Small intestine (tissue), 7 donors: Measurements from ENCODE around the gene SORBS1. TPM values are rescaled to one million over a fixed set of nuclear protein-coding genes. Genes with fewer than 3 reads are reported as not detected.

ENCODE experiments used
- DNase-seq, 2 donors: peaks; one replicate each; pipeline versions ENCODE4 v3.0.0 to v3.0.0-alpha.2; 2013
- FAIRE-seq: peaks from 2 replicates; lab custom pipeline; 2012; peaks lifted over from hg19 to GRCh38; lab: Jason Lieb, UNC
- H3K27ac ChIP-seq, 3 donors: one replicate each; pipeline ENCODE4 v1.5.1; 2013; ENCODE audit warnings: low read length in 2 of 3, mild to moderate bottlenecking in 2 of 3, control low read depth in 1 of 3, inconsistent platforms in 1 of 3, low read depth in 1 of 3, moderate library complexity in 1 of 3
- H3K27me3 ChIP-seq, 3 donors: one replicate each; pipeline ENCODE4 v1.6.1; 2013; ENCODE audit warnings: low read length in 3 of 3, inconsistent platforms in 1 of 3; ENCODE audit not compliant: control insufficient read depth in 3 of 3, insufficient read depth in 3 of 3
- H3K36me3 ChIP-seq, 3 donors: one replicate each; pipeline ENCODE4 v1.6.1; 2013; ENCODE audit warnings: low read length in 3 of 3, inconsistent platforms in 1 of 3, low read depth in 1 of 3, mild to moderate bottlenecking in 1 of 3, moderate library complexity in 1 of 3; ENCODE audit not compliant: control insufficient read depth in 3 of 3, insufficient read depth in 2 of 3
- H3K4me1 ChIP-seq, 3 donors: one replicate each; pipeline ENCODE4 v1.6.1; 2013; ENCODE audit warnings: low read length in 2 of 3, inconsistent platforms in 1 of 3, low read depth in 1 of 3, mild to moderate bottlenecking in 1 of 3, moderate library complexity in 1 of 3; ENCODE audit not compliant: control insufficient read depth in 3 of 3, insufficient read depth in 2 of 3
- H3K4me3 ChIP-seq, 3 donors: one replicate each; pipeline ENCODE4 v1.5.1; 2013; ENCODE audit warnings: low read length in 3 of 3, control low read depth in 1 of 3, inconsistent platforms in 1 of 3, low read depth in 1 of 3, mild to moderate bottlenecking in 1 of 3, moderate library complexity in 1 of 3
- H3K9me3 ChIP-seq, 2 donors: one replicate each; pipeline ENCODE4 v1.6.1; 2013; ENCODE audit warnings: low read depth in 1 of 2, low read length in 1 of 2; ENCODE audit not compliant: control insufficient read depth in 2 of 2, insufficient read depth in 1 of 2
- WGBS, 3 donors: extraction: QIAGEN DNeasy Blood & Tissue Kit; methylation state at CpG; one replicate each; pipeline ENCODE4 v1.1.7; 2013; 5-methylcytosine and 5-hydroxymethylcytosine counted together
- polyA plus RNA-seq, 4 donors: library from polyadenylated mRNA; stranded (reverse) in 3 of 4; unstranded in 1 of 4; fragments of 200-250 nt in 3 of 4; fragments of 120-200 nt in 1 of 4; gene quantifications; one replicate each; pipeline versions ENCODE4 v1.2.1 to v1.2.3, GENCODE V29; 2013
- donor health status: healthy with polysubstance abuse.
- donor health status: control.
- donor health status: control.
- donor health status: Bipolar disorder and iron deficiency.
- donor health status: healthy.

SORBS1 gene
- polyA plus RNA-seq, 4 donors, result 4.9 to 35.5 (median 20.1) TPM

DNA sequence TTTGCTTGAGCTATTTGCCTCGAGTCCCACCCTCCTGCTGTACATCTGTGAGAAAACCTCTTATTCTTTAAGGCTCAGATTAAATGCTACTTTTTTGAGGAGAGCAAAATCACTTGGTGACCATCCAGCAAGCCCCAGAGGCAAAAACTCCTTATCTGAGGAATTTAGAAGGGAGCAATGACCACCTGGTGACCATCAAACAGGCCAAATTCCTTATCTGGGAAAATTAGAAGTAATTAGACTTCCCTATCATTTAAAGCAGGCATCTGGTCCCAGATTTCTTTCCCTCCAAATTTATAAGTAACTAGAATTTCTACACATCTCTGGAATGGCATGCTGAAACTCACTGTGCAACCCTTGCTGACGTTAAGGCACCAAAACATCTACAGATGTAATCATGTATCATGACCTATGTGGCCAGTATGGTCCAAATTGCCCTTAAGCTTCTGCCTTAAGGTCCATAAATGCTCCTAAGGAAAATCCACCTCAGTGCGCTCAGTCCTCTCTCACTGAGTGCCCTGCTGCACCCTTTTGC is 229.5 kb downstream of the SORBS1 start:
- no peak for FAIRE-seq
- no peak overlapping the region for H3K4me3 ChIP-seq
- 85 to 92% (median 85%) methylated on average over 3 of the region's 3 CpGs for WGBS, 3 donors
- no peaks in the 10 kb centered on the region for H3K27me3 ChIP-seq
- peaks cover 0 to 10% (median 0%) of the 10 kb centered on the region in 3 donors for H3K4me1 ChIP-seq
- no peaks in the 10 kb centered on the region for H3K9me3 ChIP-seq
- peak overlapping the region in 1 of 3 donors; percentile 24 for H3K27ac ChIP-seq
- no peak for DNase-seq
- peaks cover 0 to 30% (median 0%) of the 10 kb centered on the region in 3 donors for H3K36me3 ChIP-seq

DNA sequence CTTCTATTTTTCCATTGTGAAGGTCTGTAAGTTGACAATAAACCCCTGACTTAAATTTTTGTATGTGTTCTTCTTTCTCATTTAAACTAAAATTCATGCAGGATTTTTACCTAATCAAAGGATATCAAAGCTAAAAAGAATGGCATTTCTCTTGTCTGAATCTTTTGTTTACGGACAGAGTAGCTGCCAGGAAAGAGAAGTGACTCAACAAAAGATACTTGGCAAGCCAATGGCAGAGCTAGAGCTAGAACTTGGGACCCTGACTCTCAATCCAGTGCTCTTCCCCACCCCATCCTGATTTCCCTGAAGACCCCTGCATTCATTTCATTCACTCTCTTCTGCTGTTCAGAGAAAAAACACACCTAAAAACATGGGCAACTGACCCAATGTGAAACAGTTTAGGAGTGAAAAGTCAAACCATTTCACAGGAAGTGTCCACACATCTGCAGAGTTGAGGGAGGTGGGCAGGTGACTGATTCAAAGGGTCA is 230.2 kb downstream of the SORBS1 start:
- Histone ChIP-seq H3K4me3 (no peak overlapping the region), H3K27me3 (no peaks in the 10 kb centered on the region), H3K27ac (peak overlapping the region in 1 of 3 donors; percentile 24), H3K9me3 (no peaks in the 10 kb centered on the region), H3K36me3 (peaks cover 0 to 24% (median 0%) of the 10 kb centered on the region in 3 donors), H3K4me1 (peaks cover 2 to 10% (median 2%) of the 10 kb centered on the region in 3 donors)
- no peak for DNase-seq
- FAIRE-seq, result no peak
- 91 to 100% (median 96%) methylated on average over 1 of the region's 1 CpG for WGBS, 3 donors

DNA sequence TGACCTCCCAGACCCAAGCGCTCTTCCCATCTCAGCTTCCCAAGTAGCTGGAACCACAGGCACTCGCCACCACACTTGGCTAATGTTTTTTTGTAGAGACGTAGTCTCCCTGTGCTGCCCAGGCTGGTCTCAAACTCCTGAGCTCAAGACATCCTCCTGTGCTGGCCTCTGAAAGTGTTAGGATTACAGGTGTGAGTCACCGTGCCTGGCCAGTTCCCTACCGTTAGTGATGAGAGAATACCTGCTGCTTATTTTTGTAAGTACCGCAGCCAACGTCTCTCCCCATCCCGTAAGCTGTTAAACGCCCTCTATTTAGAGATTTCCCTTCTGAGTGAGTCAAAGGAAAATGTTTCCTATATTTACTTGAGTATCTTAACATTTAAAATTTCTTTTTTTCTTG is 231.9 kb downstream of the SORBS1 start:
- H3K4me1 ChIP-seq, result peaks cover 2 to 6% (median 4%) of the 10 kb centered on the region in 3 donors
- peak overlapping the region in 1 of 3 donors; percentile 11 for H3K27ac ChIP-seq
- no peaks in the 10 kb centered on the region for H3K9me3 ChIP-seq
- no peaks in the 10 kb centered on the region for H3K27me3 ChIP-seq
- no peak overlapping the region for H3K4me3 ChIP-seq
- peaks cover 0 to 17% (median 0%) of the 10 kb centered on the region in 3 donors for H3K36me3 ChIP-seq
- no peak for DNase-seq
- 87 to 93% (median 92%) methylated on average over 9 of the region's 9 CpGs for WGBS, 3 donors
- FAIRE-seq, result no peak

DNA sequence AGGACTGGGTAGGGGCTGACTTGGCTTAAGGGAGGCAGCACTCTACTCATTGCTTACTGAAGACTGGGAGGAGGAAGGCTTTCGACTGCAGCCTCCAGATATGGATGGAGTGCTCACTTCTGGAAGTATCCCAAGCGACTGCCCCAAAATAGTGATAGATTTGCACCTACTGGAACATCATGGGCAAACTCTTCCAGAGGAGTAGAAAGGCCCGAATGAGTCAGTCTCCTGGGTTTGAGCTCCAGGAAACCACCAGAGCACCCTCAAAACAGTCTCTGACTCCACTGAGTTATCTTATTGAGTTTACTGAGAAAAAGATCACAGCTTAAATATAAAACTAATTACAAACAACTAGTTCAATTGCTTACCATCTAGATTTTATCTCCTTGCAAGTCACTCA is 233.2 kb downstream of the SORBS1 start:
- Histone ChIP-seq H3K27ac (peak overlapping the region in 2 of 3 donors; percentile 30 to 69), H3K4me1 (peaks cover 2 to 6% (median 3%) of the 10 kb centered on the region in 3 donors), H3K36me3 (peaks cover 0 to 14% (median 0%) of the 10 kb centered on the region in 3 donors), H3K9me3 (no peaks in the 10 kb centered on the region), H3K27me3 (no peaks in the 10 kb centered on the region), H3K4me3 (no peak overlapping the region)
- DNase-seq (no peak), FAIRE-seq (no peak)
- WGBS, 3 donors, result 82 to 84% (median 84%) methylated on average over 3 of the region's 3 CpGs

DNA sequence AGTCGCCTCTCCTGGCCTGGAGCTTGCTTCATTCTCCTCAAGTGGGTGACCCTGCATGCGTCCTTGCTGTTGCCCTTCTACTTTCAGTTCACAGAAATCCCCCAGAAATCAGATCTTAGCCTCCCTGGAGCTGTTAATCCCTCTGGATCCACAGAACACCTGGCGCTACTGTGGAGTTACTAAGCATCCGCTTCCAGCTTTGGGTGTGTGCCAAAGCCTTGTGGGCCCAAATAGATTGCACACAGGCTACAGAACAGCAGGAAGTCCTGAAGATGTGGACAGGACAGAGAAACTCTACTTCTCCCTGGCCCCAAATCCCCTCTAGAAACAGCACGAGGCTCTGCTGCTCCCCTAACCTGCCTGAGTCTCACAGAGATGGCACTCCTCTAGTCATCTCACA is 233.8 kb downstream of the SORBS1 start:
- Histone ChIP-seq H3K27ac (peak overlapping the region in 2 of 3 donors; percentile 30 to 69), H3K4me3 (no peak overlapping the region), H3K36me3 (peaks cover 0 to 17% (median 0%) of the 10 kb centered on the region in 3 donors), H3K9me3 (no peaks in the 10 kb centered on the region), H3K4me1 (peaks cover 2 to 6% (median 3%) of the 10 kb centered on the region in 3 donors), H3K27me3 (no peaks in the 10 kb centered on the region)
- DNase-seq (peak; percentile 43 to 77), FAIRE-seq (no peak)
- 18 to 43% (median 32%) methylated on average over 5 of the region's 5 CpGs for WGBS, 3 donors

DNA sequence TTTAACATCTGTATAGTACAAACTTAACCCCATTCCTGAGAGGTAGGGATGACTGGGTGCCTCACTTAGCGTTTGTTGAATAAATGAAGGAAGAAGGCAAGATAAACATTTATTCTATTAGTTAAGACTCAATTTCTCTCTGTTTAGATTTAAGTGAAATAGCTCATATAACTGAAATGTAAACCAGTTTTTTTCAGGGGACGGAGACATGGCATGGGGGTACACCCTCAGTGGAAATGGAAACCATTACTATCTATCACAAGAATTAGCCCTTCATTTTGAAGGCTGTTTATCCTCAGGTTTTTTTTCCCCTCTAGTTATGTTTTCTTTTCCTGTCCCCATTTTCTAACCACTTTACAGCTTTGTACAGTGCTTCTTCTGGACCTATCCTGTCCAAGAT is 234.8 kb downstream of the SORBS1 start:
- 77 to 87% (median 85%) methylated on average over 2 of the region's 2 CpGs for WGBS, 3 donors
- peaks cover 0 to 20% (median 0%) of the 10 kb centered on the region in 3 donors for H3K36me3 ChIP-seq
- no peak overlapping the region for H3K4me3 ChIP-seq
- H3K27me3 ChIP-seq, result no peaks in the 10 kb centered on the region
- H3K4me1 ChIP-seq, result peaks cover 2 to 6% (median 3%) of the 10 kb centered on the region in 3 donors
- H3K9me3 ChIP-seq, result no peaks in the 10 kb centered on the region
- no peak for DNase-seq
- no peak for FAIRE-seq
- H3K27ac ChIP-seq, result no peak overlapping the region

DNA sequence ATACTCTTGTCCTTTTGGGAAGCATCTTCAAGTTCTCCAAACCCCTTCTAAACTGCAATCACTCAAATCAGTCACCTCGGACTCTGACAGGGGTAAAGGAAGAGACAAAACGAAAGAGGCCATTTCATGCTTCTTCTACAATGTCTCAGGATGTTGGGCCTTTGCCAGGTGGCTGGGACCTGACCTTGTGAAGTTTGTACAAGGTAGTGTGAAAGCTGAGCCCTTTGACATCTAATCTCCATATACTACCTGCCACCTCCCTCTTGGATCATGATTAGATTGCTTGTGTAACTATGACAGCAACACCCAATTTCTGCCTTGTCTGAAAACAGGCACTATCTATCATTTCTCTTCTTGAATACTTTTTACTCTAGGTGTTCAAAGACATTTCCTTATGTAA is 235.3 kb downstream of the SORBS1 start:
- Histone ChIP-seq H3K4me3 (no peak overlapping the region), H3K9me3 (no peaks in the 10 kb centered on the region), H3K27ac (no peak overlapping the region), H3K4me1 (peaks cover 2 to 6% (median 3%) of the 10 kb centered on the region in 3 donors), H3K27me3 (no peaks in the 10 kb centered on the region), H3K36me3 (peaks cover 0 to 19% (median 0%) of the 10 kb centered on the region in 3 donors)
- 40 to 70% (median 47%) methylated on average over 2 of the region's 2 CpGs for WGBS, 3 donors
- DNase-seq (peak in 1 of 2 donors; percentile 64), FAIRE-seq (no peak)

DNA sequence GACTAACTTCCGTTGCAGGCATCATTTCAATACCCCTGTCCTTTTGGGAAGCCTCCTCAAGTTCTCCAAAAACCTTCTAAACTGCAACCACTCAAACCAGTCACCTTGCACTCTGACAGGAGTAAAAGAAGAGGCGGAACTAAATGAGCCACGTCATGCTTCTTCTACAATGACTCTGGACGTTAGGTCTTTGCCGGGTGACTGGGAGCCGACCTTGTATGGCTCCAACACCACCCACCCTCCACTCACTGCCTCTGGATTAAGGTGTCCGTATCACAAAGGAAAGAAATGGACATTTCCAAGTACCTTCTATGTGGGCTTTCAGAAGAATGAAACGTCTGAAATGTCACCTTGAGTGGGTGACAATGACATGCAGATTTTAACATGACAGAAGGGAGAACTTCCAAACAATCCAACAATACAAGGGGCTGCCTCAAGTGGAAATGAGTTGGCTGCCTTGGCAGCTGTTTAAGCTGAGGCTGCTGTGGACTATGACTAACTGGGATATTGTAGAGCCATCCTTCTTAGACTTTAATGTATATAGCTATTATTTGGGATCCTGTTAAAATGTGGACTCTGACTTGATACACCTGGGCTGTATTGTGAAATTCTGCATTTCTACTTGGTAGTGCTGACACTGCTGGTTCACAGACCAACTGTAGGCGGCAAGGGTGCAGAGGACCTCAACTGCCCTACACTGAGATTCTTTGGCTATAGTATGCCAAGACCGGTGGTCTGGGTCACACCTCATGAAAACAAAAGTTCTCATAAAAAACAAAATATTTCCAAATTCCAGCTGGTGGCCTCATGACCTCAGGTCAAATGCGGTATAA is 236.5 kb downstream of the SORBS1 start:
- H3K9me3 ChIP-seq, result no peaks in the 10 kb centered on the region
- no peak for FAIRE-seq
- no peaks in the 10 kb centered on the region for H3K27me3 ChIP-seq
- H3K27ac ChIP-seq, result no peak overlapping the region
- no peak for DNase-seq
- no peak overlapping the region for H3K4me3 ChIP-seq
- peaks cover 2 to 6% (median 3%) of the 10 kb centered on the region in 3 donors for H3K4me1 ChIP-seq
- peaks cover 0 to 27% (median 0%) of the 10 kb centered on the region in 3 donors for H3K36me3 ChIP-seq
- 85 to 89% (median 88%) methylated on average over 11 of the region's 11 CpGs for WGBS, 3 donors
